ENCODE results near the gene LONRF2.

DNA sequence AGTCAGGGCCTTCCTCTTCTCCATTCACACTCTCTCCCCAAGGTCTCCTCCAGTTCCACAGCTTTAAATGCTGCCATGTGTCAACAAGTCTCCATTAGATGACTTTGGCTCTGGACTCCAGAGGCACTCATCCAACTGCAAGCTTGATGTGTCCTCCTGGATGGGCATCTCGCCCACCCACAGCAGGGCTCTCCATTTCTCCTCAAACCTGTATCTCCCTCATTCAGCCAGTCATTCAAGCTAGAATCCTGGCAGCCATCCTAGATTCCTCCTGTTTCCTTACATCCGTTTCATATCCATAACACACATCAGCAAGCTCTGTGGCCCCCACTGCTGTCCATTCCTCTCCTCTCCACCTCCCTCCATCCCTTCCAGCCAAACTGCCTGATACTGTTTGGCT is 91.5 kb downstream of the LONRF2 start:
- no peak for TF ChIP-seq TAF1 (IDR thresholded peaks at IDR 0.05; ENCODE audit: borderline replicate concordance, low read depth, low read length)
- TF ChIP-seq POLR2AphosphoS5 (IDR thresholded peaks at IDR 0.05; ENCODE audit: low read depth, low read length): no peak

Data from GM12892 (cell line).